Lung (tissue), 12 donors: ENCODE results near the gene DNASE1L3. TPM values are rescaled to one million over a fixed set of nuclear protein-coding genes. Genes with fewer than 3 reads are reported as not detected.
"Not testable (repeated sequence)": the region's sequence is repeated elsewhere in the genome, so short reads cannot be mapped to it uniquely, and the experiment has no call there.

Source experiments
- ATAC-seq: fragments of 200-7000 bp; cut with Tn5 transposase; one replicate; pipeline ENCODE4 v1.9.1; 2020; ENCODE audit warnings: moderate number of reproducible peaks; ENCODE audit not compliant: insufficient read depth, low FRiP score
- DNase-seq, 3 donors: peaks; one replicate each; pipeline ENCODE4 v3.0.0-alpha.2; 2013 to 2017
- H3K27ac ChIP-seq, 2 donors: one replicate each; pipeline ENCODE4 v1.5.1; 2013; ENCODE audit warnings: mild to moderate bottlenecking in 2 of 2, moderate library complexity in 2 of 2, control low read depth in 1 of 2, inconsistent platforms in 1 of 2, low read depth in 1 of 2, low read length in 1 of 2
- H3K27me3 ChIP-seq, 3 donors: one replicate each; pipeline ENCODE4 v1.5.1; 2013; ENCODE audit warnings: low read length in 2 of 3; ENCODE audit not compliant: control insufficient read depth in 3 of 3, insufficient read depth in 3 of 3
- H3K36me3 ChIP-seq, 4 donors: one replicate each; pipeline ENCODE4 v1.5.1; 2013; ENCODE audit warnings: low read length in 4 of 4, mild to moderate bottlenecking in 1 of 4, moderate library complexity in 1 of 4; ENCODE audit not compliant: control insufficient read depth in 4 of 4, insufficient read depth in 4 of 4
- H3K4me1 ChIP-seq, 5 donors: one replicate each; pipeline ENCODE4 v1.5.1; 2013; ENCODE audit warnings: low read length in 5 of 5, mild to moderate bottlenecking in 2 of 5, moderate library complexity in 1 of 5; ENCODE audit not compliant: control insufficient read depth in 5 of 5, insufficient read depth in 5 of 5
- H3K4me3 ChIP-seq: one replicate; pipeline ENCODE4 v1.5.1; 2013; ENCODE audit warnings: mild to moderate bottlenecking, control low read depth, moderate library complexity
- H3K9ac ChIP-seq, 2 donors: one replicate each; pipeline ENCODE4 v1.5.1; 2013; ENCODE audit warnings: low read length in 2 of 2, control low read depth in 1 of 2; ENCODE audit not compliant: insufficient read depth in 1 of 2
- H3K9me3 ChIP-seq, 4 donors: one replicate each; pipeline ENCODE4 v1.5.1; 2013; ENCODE audit warnings: low read length in 3 of 4, mild to moderate bottlenecking in 1 of 4, moderate library complexity in 1 of 4; ENCODE audit not compliant: control insufficient read depth in 4 of 4, insufficient read depth in 3 of 4
- CTCF ChIP-seq: IDR thresholded peaks from 2 replicates; pipeline ENCODE4 v1.5.1; 2012; ENCODE audit warnings: mild to moderate bottlenecking; ENCODE audit errors: control extremely low read depth, extremely low read depth
- WGBS, 2 donors: extraction: QIAGEN DNeasy Blood & Tissue Kit; methylation state at CpG; one replicate each; pipeline ENCODE4 v1.1.7; 2013; 5-methylcytosine and 5-hydroxymethylcytosine counted together
- polyA plus RNA-seq, 2 donors: library from polyadenylated mRNA; stranded (reverse); fragments of 200-250 nt; gene quantifications; one replicate each; pipeline ENCODE4 v1.2.1, GENCODE V29; 2013
- total RNA-seq, 2 donors: library from RNA; depleted of rRNA in 1 of 2; stranded (reverse); fragments of >200 nt in 1 of 2; gene quantifications; one replicate each; pipeline ENCODE4 v1.2.1, GENCODE V29; 2014 to 2021
- donor health status: control.
- donor health status: control.
- donor health status: Bipolar disorder and iron deficiency.
- donor health status: healthy.
- donor health status: DM: yes; HTN: yes; CAD: no.

DNASE1L3 gene
- total and polyA plus RNA-seq, 4 donors: 1.2 to 10.7 (median 2.4) TPM

GRCh38 chr3:58243976-58244585 lies 33.3 kb upstream of the DNASE1L3 start:
- Histone ChIP-seq H3K4me1 (peaks cover 0 to 4% (median 2%) of the 10 kb centered on the region in 5 donors), H3K27me3 (no peaks in the 10 kb centered on the region), H3K9me3 (no peaks in the 10 kb centered on the region), H3K4me3 (no peak overlapping the region), H3K27ac (no peak overlapping the region), H3K9ac (no peak overlapping the region), H3K36me3 (no peaks in the 10 kb centered on the region)
- DNase-seq (peak in 2 of 3 donors; percentile 59 to 68), ATAC-seq (no peak)
- no peak for TF ChIP-seq CTCF
- WGBS, 2 donors: 91 to 92% methylated on average over 6 of the region's 6 CpGs

- not testable (repeated sequence) for DNase-seq, H3K4me3 ChIP-seq, H3K27me3 ChIP-seq, H3K27ac ChIP-seq, H3K9ac ChIP-seq, H3K36me3 ChIP-seq, H3K9me3 ChIP-seq, ATAC-seq
- WGBS, 2 donors: 72 to 84% methylated on average over 4 of the region's 4 CpGs
- H3K4me1 ChIP-seq: peaks cover 0 to 13% (median 3%) of the 10 kb centered on the region in 5 donors
Observed at GRCh38 chr3:58242860-58243259, 32.1 kb upstream of the DNASE1L3 start.

- DNase-seq (no peak), ATAC-seq (no peak)
- Histone ChIP-seq H3K4me1 (peaks cover 0 to 13% (median 3%) of the 10 kb centered on the region in 5 donors), H3K9me3 (no peaks in the 10 kb centered on the region), H3K36me3 (no peaks in the 10 kb centered on the region), H3K27me3 (no peaks in the 10 kb centered on the region), H3K9ac (no peak overlapping the region), H3K4me3 (no peak overlapping the region), H3K27ac (no peak overlapping the region)
- WGBS, 2 donors: 71 to 94% methylated on average over 1 of the region's 1 CpG
- no peak for TF ChIP-seq CTCF
Observed at GRCh38 chr3:58242340-58242739, 31.6 kb upstream of the DNASE1L3 start.

- DNase-seq (no peak), ATAC-seq (no peak)
- Histone ChIP-seq H3K9ac (no peak overlapping the region), H3K4me1 (peaks cover 0 to 19% (median 3%) of the 10 kb centered on the region in 5 donors), H3K4me3 (no peak overlapping the region), H3K9me3 (no peaks in the 10 kb centered on the region), H3K27me3 (no peaks in the 10 kb centered on the region), H3K36me3 (no peaks in the 10 kb centered on the region), H3K27ac (no peak overlapping the region)
- WGBS, 2 donors: 95 to 97% methylated on average over 4 of the region's 4 CpGs
- TF ChIP-seq CTCF: no peak
Observed at GRCh38 chr3:58241306-58242044, 30.7 kb upstream of the DNASE1L3 start.
